ENCODE results near the gene CCDC192. TPM values are rescaled to one million over a fixed set of nuclear protein-coding genes. Genes with fewer than 3 reads are reported as not detected.

Gene CCDC192
- total and polyA plus RNA-seq, 2 experiments from 2014 or later, result 0.40 TPM; not detected in 1

DNA sequence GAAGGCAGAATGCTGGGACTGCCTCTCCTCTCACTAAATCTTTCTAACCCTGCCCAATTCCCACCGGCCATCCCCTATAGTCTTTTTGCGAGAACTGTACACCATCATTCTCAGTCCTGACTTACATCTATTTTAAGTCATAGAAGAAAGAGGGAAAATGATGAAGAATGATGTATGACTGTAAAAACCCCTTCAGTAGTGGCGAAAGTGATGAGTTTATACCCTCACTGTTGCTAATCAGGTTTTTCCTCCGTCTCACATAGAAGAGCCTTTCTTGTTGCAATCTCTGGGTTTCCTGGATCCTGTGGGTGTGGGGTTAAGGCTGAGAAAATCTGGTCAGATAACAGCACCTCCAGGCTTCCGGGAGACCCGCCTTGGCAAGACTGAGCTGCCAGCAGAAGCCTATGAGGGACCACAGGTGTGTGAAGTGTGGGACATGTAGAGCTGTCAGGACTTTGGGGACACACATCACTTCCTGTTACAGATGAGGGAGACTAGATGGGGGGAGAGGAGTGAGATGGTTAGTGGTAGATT, 233.3 kb downstream of the CCDC192 start (continued):
- TF ChIP-seq, protein P1, sequence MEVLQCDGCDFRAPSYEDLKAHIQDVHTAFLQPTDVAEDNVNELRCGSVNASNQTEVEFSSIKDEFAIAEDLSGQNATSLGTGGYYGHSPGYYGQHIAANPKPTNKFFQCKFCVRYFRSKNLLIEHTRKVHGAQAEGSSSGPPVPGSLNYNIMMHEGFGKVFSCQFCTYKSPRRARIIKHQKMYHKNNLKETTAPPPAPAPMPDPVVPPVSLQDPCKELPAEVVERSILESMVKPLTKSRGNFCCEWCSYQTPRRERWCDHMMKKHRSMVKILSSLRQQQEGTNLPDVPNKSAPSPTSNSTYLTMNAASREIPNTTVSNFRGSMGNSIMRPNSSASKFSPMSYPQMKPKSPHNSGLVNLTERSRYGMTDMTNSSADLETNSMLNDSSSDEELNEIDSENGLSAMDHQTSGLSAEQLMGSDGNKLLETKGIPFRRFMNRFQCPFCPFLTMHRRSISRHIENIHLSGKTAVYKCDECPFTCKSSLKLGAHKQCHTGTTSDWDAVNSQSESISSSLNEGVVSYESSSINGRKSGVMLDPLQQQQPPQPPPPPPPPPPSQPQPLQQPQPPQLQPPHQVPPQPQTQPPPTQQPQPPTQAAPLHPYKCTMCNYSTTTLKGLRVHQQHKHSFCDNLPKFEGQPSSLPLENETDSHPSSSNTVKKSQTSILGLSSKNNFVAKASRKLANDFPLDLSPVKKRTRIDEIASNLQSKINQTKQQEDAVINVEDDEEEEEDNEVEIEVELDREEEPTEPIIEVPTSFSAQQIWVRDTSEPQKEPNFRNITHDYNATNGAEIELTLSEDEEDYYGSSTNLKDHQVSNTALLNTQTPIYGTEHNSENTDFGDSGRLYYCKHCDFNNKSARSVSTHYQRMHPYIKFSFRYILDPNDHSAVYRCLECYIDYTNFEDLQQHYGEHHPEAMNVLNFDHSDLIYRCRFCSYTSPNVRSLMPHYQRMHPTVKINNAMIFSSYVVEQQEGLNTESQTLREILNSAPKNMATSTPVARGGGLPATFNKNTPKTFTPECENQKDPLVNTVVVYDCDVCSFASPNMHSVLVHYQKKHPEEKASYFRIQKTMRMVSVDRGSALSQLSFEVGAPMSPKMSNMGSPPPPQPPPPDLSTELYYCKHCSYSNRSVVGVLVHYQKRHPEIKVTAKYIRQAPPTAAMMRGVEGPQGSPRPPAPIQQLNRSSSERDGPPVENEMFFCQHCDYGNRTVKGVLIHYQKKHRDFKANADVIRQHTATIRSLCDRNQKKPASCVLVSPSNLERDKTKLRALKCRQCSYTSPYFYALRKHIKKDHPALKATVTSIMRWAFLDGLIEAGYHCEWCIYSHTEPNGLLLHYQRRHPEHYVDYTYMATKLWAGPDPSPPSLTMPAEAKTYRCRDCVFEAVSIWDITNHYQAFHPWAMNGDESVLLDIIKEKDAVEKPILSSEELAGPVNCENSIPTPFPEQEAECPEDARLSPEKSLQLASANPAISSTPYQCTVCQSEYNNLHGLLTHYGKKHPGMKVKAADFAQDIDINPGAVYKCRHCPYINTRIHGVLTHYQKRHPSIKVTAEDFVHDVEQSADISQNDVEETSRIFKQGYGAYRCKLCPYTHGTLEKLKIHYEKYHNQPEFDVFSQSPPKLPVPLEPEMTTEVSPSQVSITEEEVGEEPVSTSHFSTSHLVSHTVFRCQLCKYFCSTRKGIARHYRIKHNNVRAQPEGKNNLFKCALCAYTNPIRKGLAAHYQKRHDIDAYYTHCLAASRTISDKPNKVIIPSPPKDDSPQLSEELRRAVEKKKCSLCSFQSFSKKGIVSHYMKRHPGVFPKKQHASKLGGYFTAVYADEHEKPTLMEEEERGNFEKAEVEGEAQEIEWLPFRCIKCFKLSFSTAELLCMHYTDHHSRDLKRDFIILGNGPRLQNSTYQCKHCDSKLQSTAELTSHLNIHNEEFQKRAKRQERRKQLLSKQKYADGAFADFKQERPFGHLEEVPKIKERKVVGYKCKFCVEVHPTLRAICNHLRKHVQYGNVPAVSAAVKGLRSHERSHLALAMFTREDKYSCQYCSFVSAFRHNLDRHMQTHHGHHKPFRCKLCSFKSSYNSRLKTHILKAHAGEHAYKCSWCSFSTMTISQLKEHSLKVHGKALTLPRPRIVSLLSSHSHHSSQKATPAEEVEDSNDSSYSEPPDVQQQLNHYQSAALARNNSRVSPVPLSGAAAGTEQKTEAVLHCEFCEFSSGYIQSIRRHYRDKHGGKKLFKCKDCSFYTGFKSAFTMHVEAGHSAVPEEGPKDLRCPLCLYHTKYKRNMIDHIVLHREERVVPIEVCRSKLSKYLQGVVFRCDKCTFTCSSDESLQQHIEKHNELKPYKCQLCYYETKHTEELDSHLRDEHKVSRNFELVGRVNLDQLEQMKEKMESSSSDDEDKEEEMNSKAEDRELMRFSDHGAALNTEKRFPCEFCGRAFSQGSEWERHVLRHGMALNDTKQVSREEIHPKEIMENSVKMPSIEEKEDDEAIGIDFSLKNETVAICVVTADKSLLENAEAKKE (CRISPR knock-in tag; IDR thresholded peaks at IDR 0.05), result no peak

DNA sequence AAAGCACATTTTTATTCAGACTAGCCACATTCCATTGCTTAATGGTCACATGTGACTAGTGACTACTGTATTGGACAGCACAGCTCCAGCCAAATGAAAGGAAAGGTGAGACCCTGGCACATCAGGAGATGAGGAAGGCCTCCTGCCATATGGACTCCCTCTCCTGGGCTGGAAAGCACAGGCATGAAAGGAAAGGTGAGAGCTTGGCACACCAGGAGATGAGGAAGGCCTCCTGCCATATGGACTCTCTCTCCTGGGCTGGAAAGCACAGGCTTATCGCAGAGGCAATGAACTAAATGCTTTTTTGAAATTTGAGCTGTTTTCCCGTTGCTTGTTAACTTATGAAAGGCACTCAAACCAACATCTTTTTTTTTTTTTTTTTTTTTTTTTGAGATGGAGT, 235.6 kb downstream of the CCDC192 start:
- H3K27ac Mint-ChIP-seq, result no peak overlapping the region
- H3K36me3 Mint-ChIP-seq (ENCODE audit: low read depth), result no peaks in the 10 kb centered on the region
- Histone ChIP-seq H3K4me3 (no peak overlapping the region), H3K27me3 (ENCODE audit: insufficient read depth) (peaks cover 47% of the 10 kb centered on the region), H2AFZ (no peak overlapping the region), H4K20me1 (replicated peaks; ENCODE audit: insufficient read depth) (no peaks in the 10 kb centered on the region), H3K9me2 (ENCODE audit: insufficient read depth) (no peaks in the 10 kb centered on the region), H3K79me2 (replicated peaks; ENCODE audit: insufficient read depth) (no peaks in the 10 kb centered on the region), H3K4me2 (no peak overlapping the region), H3F3A (replicated peaks; ENCODE audit: low read depth) (no peaks in the 10 kb centered on the region), H3K27ac (ENCODE audit: low read depth) (no peak overlapping the region), H3K4me1 (ENCODE audit: insufficient read depth) (peaks cover 24% of the 10 kb centered on the region), H3K36me3 (ENCODE audit: insufficient read depth) (no peaks in the 10 kb centered on the region)
- peaks cover 25% of the 10 kb centered on the region for H3K4me1 Mint-ChIP-seq
- ATAC-seq (no peak), DNase-seq (ENCODE audit: low spot score) (no peak)
- H3K9me3 Mint-ChIP-seq, result no peaks in the 10 kb centered on the region
- TF ChIP-seq NANOG (IDR thresholded peaks at IDR 0.05; ENCODE audit: borderline replicate concordance) (no peak), EZH2 (IDR thresholded peaks at IDR 0.05; ENCODE audit: low read depth, unreplicated experiment) (no peak), EZH2phosphoT487 (IDR thresholded peaks at IDR 0.05; ENCODE audit: unreplicated experiment) (no peak), JUNB (IDR thresholded peaks at IDR 0.05; ENCODE audit: unreplicated experiment) (no peak)
- TF ChIP-seq, protein P1 (CRISPR knock-in tag; IDR thresholded peaks at IDR 0.05), result no peak
- H3K27me3 Mint-ChIP-seq (ENCODE audit: insufficient read depth, low read depth, poor library complexity), result peaks cover 46% of the 10 kb centered on the region
- H3K4me3 Mint-ChIP-seq, result no peak overlapping the region
